22Rv1 (cell line): ENCODE results near the gene SH3RF2.
"Not testable (repeated sequence)": the region's sequence is repeated elsewhere in the genome, so short reads cannot be mapped to it uniquely, and the experiment has no call there.

Experiments used
- CTCF ChIP-seq: fragments of 450-650 bp; IDR thresholded peaks from 2 replicates; pipeline ENCODE4 v1.5.1; 2017; ENCODE audit warnings: mild to moderate bottlenecking
- ZFX ChIP-seq: fragments of 450-650 bp; IDR thresholded peaks from 2 replicates; pipeline ENCODE4 v1.6.1; 2017; ENCODE audit warnings: antibody characterized with exemption, borderline replicate concordance

DNA sequence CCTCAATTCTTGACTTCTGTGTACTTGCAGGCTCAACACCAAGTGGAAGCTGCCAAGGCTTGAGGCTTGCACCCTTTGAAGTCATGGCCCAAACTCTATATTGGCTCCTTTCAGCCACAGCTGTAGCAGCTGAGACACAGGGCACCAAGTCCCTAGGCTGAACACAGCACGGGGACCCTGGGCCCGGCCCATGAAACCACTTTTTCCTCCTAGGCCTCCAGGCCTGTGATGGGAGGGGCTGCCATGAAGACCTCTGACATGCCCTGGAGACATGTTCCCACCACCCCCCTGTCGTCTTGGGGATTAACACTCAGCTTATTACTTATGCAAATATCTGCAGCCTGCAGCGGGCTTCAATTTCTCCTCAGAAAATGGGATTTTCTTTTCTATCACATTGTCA lies 57.2 kb downstream of the SH3RF2 start:
- TF ChIP-seq CTCF, ZFX: not testable (repeated sequence)
